GM23338 (cell line): ENCODE results near the gene CES3. TPM values are rescaled to one million over a fixed set of nuclear protein-coding genes. Genes with fewer than 3 reads are reported as not detected.

ENCODE experiments used
- ATAC-seq: fragments of 200-7000 bp; cut with Tn5 transposase; 3 replicates; pipeline ENCODE4 v1.9.1; 2020
- DNase-seq: peaks from one replicate; pipeline ENCODE4 v3.0.0-alpha.2; 2015; ENCODE audit warnings: low spot score
- H2AFZ ChIP-seq: fragments of 200-600 bp; sonication (generic); 2 replicates; pipeline ENCODE4 v1.8.0; 2016; ENCODE audit warnings: antibody characterized with exemption, mild to moderate bottlenecking, moderate library complexity
- H3F3A ChIP-seq: fragments of 200-600 bp; sonication (generic); replicated peaks from 2 replicates; pipeline ENCODE4 v1.8.0; 2017; ENCODE audit warnings: antibody characterized with exemption, mixed run types, low read depth
- H3K27ac ChIP-seq: fragments of 200-600 bp; sonication (generic); 2 replicates; pipeline ENCODE4 v1.6.1; 2016; ENCODE audit warnings: low read depth
- H3K27me3 ChIP-seq: fragments of 200-600 bp; sonication (generic); 2 replicates; pipeline ENCODE4 v1.8.0; 2016; ENCODE audit warnings: mild to moderate bottlenecking, mixed run types, moderate library complexity; ENCODE audit not compliant: insufficient read depth
- H3K36me3 ChIP-seq: fragments of 200-600 bp; sonication (generic); 2 replicates; pipeline ENCODE4 v1.8.0; 2016; ENCODE audit warnings: mild to moderate bottlenecking; ENCODE audit not compliant: insufficient read depth
- H3K4me1 ChIP-seq: fragments of 200-600 bp; sonication (generic); 2 replicates; pipeline ENCODE4 v1.8.0; 2016; ENCODE audit warnings: mild to moderate bottlenecking, moderate library complexity; ENCODE audit not compliant: insufficient read depth
- H3K4me2 ChIP-seq: fragments of 200-600 bp; sonication (generic); 2 replicates; pipeline ENCODE4 v1.7.1; 2017; ENCODE audit warnings: mixed run types
- H3K4me3 ChIP-seq: fragments of 200-600 bp; sonication (generic); 2 replicates; pipeline ENCODE4 v1.6.1; 2016; ENCODE audit warnings: mixed run types
- H3K79me2 ChIP-seq: fragments of 200-600 bp; sonication (generic); replicated peaks from 2 replicates; pipeline ENCODE4 v1.8.0; 2017; ENCODE audit warnings: mild to moderate bottlenecking; ENCODE audit not compliant: insufficient read depth
- H3K9me2 ChIP-seq: fragments of 200-600 bp; sonication (generic); 2 replicates; pipeline ENCODE4 v1.8.0; 2017; ENCODE audit not compliant: insufficient read depth
- H4K20me1 ChIP-seq: fragments of 200-600 bp; sonication (generic); replicated peaks from 2 replicates; pipeline ENCODE4 v1.8.0; 2017; ENCODE audit warnings: mild to moderate bottlenecking; ENCODE audit not compliant: insufficient read depth
- H3K27ac Mint-ChIP-seq: 2 replicates; pipeline ENCODE4 v1.8.0; 2020; ENCODE audit warnings: inconsistent platforms, mild to moderate bottlenecking, moderate library complexity, mixed read lengths
- H3K27me3 Mint-ChIP-seq: 3 replicates; pipeline ENCODE4 v1.8.0; 2022; ENCODE audit warnings: low read depth, mild to moderate bottlenecking, moderate library complexity, mixed read lengths, inconsistent platforms; ENCODE audit not compliant: insufficient read depth, poor library complexity
- H3K36me3 Mint-ChIP-seq: 3 replicates; pipeline ENCODE4 v1.8.0; 2021; ENCODE audit warnings: low read depth, mild to moderate bottlenecking, inconsistent platforms, moderate library complexity, mixed read lengths
- H3K4me1 Mint-ChIP-seq: 3 replicates; pipeline ENCODE4 v1.8.0; 2020; ENCODE audit warnings: mild to moderate bottlenecking, inconsistent platforms, mixed read lengths
- H3K4me3 Mint-ChIP-seq: 3 replicates; pipeline ENCODE4 v1.8.0; 2021; ENCODE audit warnings: moderate library complexity, mild to moderate bottlenecking, inconsistent platforms, mixed read lengths
- H3K9me3 Mint-ChIP-seq: 3 replicates; pipeline ENCODE4 v1.8.0; 2020; ENCODE audit warnings: moderate library complexity, mild to moderate bottlenecking, inconsistent platforms, mixed read lengths
- CREB1 ChIP-seq: fragments of 250-450 bp; sonication (Bioruptor Pico); IDR thresholded peaks from 2 replicates; pipeline ENCODE4 v1.5.0; 2020; ENCODE audit warnings: low read depth, mild to moderate bottlenecking, moderate library complexity
- ETS1 ChIP-seq: IDR thresholded peaks from 2 replicates; pipeline ENCODE4 v1.6.1; 2016; ENCODE audit warnings: antibody characterized with exemption
- EZH2 ChIP-seq: fragments of 200-600 bp; sonication (generic); IDR thresholded peaks from one replicate; pipeline ENCODE4 v1.8.0; 2017; ENCODE audit warnings: antibody characterized with exemption, mild to moderate bottlenecking, low read depth; ENCODE audit not compliant: unreplicated experiment
- NANOG ChIP-seq: IDR thresholded peaks from 2 replicates; pipeline ENCODE4 v1.6.1; 2016; ENCODE audit warnings: antibody characterized with exemption, borderline replicate concordance
- POLR2AphosphoS5 ChIP-seq: IDR thresholded peaks from 2 replicates; pipeline ENCODE4 v1.6.1; 2016; ENCODE audit warnings: antibody characterized with exemption, low read depth
- ZNF114 ChIP-seq: fragments of 250-450 bp; sonication (Bioruptor Pico); IDR thresholded peaks from 2 replicates; pipeline ENCODE4 v1.5.0; 2020; ENCODE audit warnings: mild to moderate bottlenecking, moderate library complexity
- ZNF331 ChIP-seq: fragments of 250-450 bp; sonication (Bioruptor Pico); IDR thresholded peaks from 2 replicates; pipeline ENCODE4 v1.5.0; 2020; ENCODE audit warnings: low read depth, mild to moderate bottlenecking, moderate library complexity
- ZNF462 ChIP-seq: fragments of 250-450 bp; sonication (Bioruptor Pico); IDR thresholded peaks from 2 replicates; pipeline ENCODE4 v1.5.0; 2020; ENCODE audit warnings: mild to moderate bottlenecking, moderate library complexity
- polyA plus RNA-seq: library from polyadenylated mRNA; unstranded; fragments of >200 nt; fragmentation: Nextera tagmentation; extraction: Ambion mirVana; gene quantifications from 2 replicates; pipeline ENCODE4 v1.2.1, GENCODE V29; 2016
- total RNA-seq: library from RNA; depleted of rRNA; stranded (reverse); fragments of >200 nt; shearing (Covaris generic); gene quantifications from 2 replicates; pipeline ENCODE4 v1.2.3, GENCODE V29; 2014

CES3 gene
- total and polyA plus RNA-seq, 2 experiments from 2014 or later: 0.55 to 1.0 TPM

- TF ChIP-seq EZH2 (no peak), ETS1 (no peak), ZNF462 (CRISPR knock-in tag) (no peak), ZNF114 (CRISPR knock-in tag) (no peak), CREB1 (CRISPR knock-in tag) (no peak), NANOG (no peak)
Observed at GRCh38 chr16:66913711-66914110, 47.4 kb upstream of the CES3 start (continued).

- H3K27ac Mint-ChIP-seq: no peak overlapping the region
- Histone ChIP-seq H4K20me1 (no peaks in the 10 kb centered on the region), H3K9me2 (no peaks in the 10 kb centered on the region), H3K27ac (no peak overlapping the region), H3K36me3 (no peaks in the 10 kb centered on the region), H3K4me1 (no peaks in the 10 kb centered on the region), H3F3A (no peaks in the 10 kb centered on the region), H3K79me2 (no peaks in the 10 kb centered on the region), H3K27me3 (no peaks in the 10 kb centered on the region), H3K4me3 (no peak overlapping the region), H2AFZ (no peak overlapping the region), H3K4me2 (no peak overlapping the region)
- peaks cover 10% of the 10 kb centered on the region for H3K27me3 Mint-ChIP-seq
- ATAC-seq: no peak
- DNase-seq: no peak
- H3K4me3 Mint-ChIP-seq: no peak overlapping the region
- no peaks in the 10 kb centered on the region; the same call in 2 of the 3 replicates for H3K4me1 Mint-ChIP-seq
- H3K36me3 Mint-ChIP-seq: no peaks in the 10 kb centered on the region
- no peaks in the 10 kb centered on the region; the same call in 2 of the 3 replicates for H3K9me3 Mint-ChIP-seq
- TF ChIP-seq ZNF331 (CRISPR knock-in tag) (no peak), POLR2AphosphoS5 (no peak), CREB1 (CRISPR knock-in tag) (no peak), EZH2 (no peak), ZNF462 (CRISPR knock-in tag) (no peak)
Observed at GRCh38 chr16:66914541-66914940, 46.5 kb upstream of the CES3 start.
